ENCODE measurements around the gene CLDN24.

The CLDN24 gene

GRCh38 chr4:183272384-183272783 is 49.8 kb downstream of the CLDN24 start:
- no peak for DNase-seq
